HG03175 (cell line): ENCODE measurements around the gene LRRC1.
A peak's percentile ranks its signal among the peaks of the same experiment; 100 is the strongest.
"Not testable (repeated sequence)": the region's sequence is repeated elsewhere in the genome, so short reads cannot be mapped to it uniquely, and the experiment has no call there.

Experiments used
- ATAC-seq: cut with Tn5 transposase; IDR thresholded peaks from one replicate; pipeline ENCODE4 v1.9.1; 2021; ENCODE audit warnings: mild to moderate bottlenecking, moderate library complexity; ENCODE audit not compliant: unreplicated experiment

The LRRC1 gene

GRCh38 chr6:53792016-53792415 lies 2.8 kb upstream of the LRRC1 start:
- ATAC-seq: no peak

- no peak for ATAC-seq
These were observed 1.9 kb upstream of the LRRC1 start for GRCh38 chr6:53792973-53793317.

DNA sequence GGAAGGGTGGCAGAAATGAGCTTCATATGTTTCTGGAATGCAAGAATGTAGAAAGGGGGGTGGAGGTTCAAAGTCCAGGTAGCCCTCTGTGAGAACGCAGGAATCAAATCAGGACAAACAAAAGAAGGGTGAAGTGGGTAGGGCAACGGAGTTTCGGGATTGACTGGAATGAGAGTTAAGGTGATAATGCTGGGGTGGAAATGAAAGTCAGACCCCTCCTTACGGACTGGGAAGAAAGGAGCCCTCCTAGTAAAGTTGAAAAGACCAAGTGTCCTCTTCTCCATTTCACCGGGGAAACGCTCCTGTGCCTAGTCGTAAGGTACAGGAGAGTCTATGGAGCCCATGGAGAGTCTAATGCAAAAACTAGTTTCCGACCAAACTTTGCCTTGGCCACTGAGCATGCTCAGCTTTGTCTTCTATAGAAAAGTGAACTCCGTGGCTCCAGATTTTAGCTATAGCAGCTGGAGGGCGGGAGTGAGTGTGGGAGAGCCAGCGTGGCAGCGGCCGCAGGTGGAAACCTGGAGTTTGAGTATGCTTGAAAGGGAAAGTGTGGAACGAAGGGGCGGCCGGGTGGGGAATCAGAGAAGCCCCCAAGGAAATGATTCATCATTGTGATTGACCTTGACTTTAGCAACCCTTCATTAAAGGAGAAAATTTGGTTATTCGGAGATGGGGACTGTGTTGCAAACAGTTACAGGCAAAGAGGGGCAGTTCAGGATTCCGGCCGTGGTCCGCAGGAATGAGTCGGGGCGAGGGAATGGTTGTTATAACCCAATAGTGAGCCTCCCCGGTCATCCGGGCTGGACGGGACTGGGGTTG lies 1.3 kb upstream of the LRRC1 start:
- peak; percentile 21 for ATAC-seq

- ATAC-seq: peak; percentile 50
These were observed 577 bp upstream of the LRRC1 start for GRCh38 chr6:53794137-53794719.

DNA sequence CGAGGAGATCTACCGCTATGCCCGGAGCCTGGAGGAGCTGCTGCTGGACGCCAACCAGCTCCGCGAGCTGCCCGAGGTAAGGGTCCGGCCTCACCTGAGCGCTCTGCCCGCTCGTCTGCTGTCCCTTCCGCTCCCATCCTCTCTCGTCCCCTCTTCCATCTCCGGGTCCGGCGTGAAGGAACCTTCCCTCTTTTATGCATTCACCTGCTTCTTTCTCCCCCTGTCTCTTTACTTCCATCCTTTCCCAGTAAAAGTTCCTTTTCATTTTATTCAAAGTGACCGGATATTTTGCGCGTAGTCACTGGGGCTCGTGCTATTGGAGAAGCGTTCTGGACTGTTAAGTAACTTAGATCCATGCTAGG lies 516 bp downstream of the LRRC1 start:
- ATAC-seq: peak; percentile 26

- ATAC-seq: no peak
These were observed 1.1 kb downstream of the LRRC1 start for GRCh38 chr6:53795702-53796450.

- no peak for ATAC-seq
These were observed 1.6 kb downstream of the LRRC1 start for GRCh38 chr6:53796451-53796780.

- no peak for ATAC-seq
These were observed 2.0 kb downstream of the LRRC1 start for GRCh38 chr6:53796791-53797190.

GRCh38 chr6:53797304-53797703 lies 2.5 kb downstream of the LRRC1 start:
- no peak for ATAC-seq

GRCh38 chr6:53799340-53799739 lies 4.5 kb downstream of the LRRC1 start:
- no peak for ATAC-seq

GRCh38 chr6:53801022-53801421 lies 6.2 kb downstream of the LRRC1 start:
- no peak for ATAC-seq

DNA sequence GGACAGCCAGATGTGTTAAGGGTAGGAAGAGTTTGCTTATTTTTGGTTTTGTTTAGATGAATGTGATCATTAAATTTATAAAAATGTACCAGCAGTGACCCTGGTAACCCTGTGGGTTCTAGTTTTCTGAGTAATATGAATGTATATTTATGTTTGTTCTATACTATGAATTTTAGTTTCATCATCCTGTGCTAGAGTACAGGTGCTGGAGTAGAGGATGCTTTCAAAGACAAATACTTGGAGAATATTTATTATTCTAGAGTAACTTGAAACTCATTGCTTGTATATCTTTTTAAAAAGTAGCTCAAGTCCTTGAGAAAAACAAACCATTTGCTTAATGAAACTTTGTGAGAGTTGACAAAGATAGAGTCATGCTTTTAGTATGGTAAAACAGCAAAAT lies 7.8 kb downstream of the LRRC1 start:
- ATAC-seq: no peak

GRCh38 chr6:53803081-53803860 lies 8.5 kb downstream of the LRRC1 start:
- ATAC-seq: no peak

DNA sequence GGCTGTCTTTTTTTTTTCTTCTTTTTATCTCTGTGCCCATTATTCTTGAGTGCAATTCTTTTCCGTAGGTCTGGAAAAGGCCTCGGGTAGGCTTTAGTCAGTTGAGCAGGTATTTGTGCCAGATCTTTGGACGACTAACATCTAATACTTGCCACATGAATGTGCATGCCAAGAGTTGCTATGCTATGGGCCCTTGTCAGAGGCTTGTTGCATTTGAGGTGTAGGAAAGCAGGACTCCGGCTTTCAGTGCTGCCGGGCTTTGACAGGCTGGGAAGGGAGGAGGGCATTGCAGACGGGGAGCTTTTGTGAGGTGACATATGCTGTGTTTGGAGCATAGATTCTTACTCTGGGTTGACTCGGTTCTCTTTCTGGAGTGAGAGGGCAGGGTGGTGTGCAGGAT lies 10.2 kb downstream of the LRRC1 start:
- ATAC-seq: no peak

- no peak for ATAC-seq
These were observed 10.9 kb downstream of the LRRC1 start for GRCh38 chr6:53805725-53806124.

DNA sequence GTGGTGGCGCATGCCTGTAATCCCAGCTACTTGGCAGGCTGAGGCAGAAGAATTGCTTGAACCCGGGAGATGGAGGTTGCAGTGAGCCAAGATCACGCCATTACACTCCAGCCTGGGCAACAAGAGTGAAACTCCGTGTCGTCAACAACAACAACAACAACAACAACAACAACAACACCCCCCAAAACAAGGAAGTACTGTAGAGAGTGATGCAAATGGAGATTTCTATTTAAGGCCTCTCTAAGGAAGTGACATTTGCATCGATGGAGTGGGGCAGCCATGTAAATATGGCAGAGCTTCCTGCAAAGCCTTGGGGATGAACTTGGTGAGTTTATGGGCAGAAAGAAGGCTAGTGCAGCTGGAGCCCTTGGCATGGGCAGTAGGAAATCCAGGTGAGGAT lies 12.8 kb downstream of the LRRC1 start:
- not testable (repeated sequence) for ATAC-seq

- ATAC-seq: no peak
These were observed 13.6 kb downstream of the LRRC1 start for GRCh38 chr6:53808302-53808881.

- ATAC-seq: no peak
These were observed 14.9 kb downstream of the LRRC1 start for GRCh38 chr6:53809691-53810090.

- peak; percentile 91 for ATAC-seq
These were observed 16.3 kb downstream of the LRRC1 start for GRCh38 chr6:53811082-53811481.

- ATAC-seq: no peak
These were observed 16.9 kb downstream of the LRRC1 start for GRCh38 chr6:53811746-53812145.

- no peak for ATAC-seq
These were observed 18.3 kb downstream of the LRRC1 start for GRCh38 chr6:53813096-53813495.
